Limb (tissue), 2 donors: ENCODE results near the gene PNLDC1.
"Not testable (repeated sequence)": the region's sequence is repeated elsewhere in the genome, so short reads cannot be mapped to it uniquely, and the experiment has no call there.

Experiments used
- DNase-seq, 2 donors: peaks; one replicate each; pipeline ENCODE4 v3.0.0-alpha.2; 2016; ENCODE audit errors: extremely low spot score in 2 of 2

PNLDC1 gene

DNA sequence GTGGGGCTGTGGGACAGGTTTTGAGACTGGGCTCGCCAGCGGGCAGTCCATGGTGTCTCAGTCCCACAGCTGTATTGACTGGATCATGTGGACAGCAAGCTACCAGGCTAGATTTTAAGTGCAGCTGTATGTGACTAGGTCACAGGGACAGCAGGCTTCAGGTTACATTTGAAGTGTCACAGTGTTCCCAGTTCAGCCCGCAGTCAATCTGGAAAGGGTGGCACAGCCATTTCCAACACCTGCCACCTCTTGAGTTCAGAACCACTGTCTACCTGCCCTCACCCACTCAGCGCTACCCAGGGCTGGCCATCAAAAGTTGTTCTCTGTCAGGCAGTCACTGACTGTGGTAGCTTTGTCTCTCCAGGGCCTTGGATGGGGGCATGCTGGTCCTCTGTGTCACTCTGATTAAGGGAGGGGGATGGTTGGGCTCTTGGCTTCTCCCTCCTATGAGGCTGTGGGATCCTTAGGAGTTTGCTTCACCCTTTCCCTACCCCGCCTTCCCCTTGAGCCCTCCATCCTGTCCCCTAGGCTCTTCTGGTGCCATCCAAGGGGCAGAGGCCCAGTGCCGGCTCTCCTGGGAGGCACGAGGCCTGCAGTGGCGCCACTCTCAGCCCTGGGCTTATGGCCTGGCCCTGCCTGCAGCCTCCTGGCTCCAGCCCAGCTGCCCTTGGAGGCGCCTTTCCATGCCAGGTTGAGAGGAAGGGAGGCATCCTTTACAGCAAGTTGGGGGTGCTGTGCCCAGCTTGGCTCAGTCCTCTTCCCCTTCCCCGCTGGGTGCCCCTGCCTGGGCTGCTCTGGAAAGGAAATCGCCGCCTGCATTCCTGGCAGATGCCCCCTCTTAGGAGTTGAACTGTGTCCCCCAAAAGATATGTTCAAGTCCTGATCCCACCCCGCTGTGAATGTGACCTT, 44.9 kb downstream of the PNLDC1 start:
- DNase-seq, result no peak

DNA sequence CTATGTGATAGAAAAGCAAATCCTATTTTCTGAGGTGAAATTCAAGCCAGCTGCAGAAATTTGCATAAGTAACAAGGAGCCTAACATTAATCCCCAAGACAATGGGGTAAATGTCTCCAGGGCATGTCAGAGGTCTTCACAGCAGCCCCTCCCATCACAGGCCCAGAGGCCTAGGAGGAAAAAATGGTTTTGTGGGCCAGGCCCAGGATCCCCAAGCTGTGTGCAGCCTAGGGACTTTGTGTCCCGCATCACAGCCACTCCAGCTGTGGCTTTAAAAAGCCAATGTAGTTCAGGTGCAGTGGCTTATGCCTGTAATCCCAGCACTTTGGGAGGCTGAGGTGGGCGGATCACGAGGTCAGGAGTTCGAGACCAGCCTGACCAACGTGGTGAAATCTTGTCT, 48.5 kb downstream of the PNLDC1 start:
- DNase-seq, result not testable (repeated sequence)

DNA sequence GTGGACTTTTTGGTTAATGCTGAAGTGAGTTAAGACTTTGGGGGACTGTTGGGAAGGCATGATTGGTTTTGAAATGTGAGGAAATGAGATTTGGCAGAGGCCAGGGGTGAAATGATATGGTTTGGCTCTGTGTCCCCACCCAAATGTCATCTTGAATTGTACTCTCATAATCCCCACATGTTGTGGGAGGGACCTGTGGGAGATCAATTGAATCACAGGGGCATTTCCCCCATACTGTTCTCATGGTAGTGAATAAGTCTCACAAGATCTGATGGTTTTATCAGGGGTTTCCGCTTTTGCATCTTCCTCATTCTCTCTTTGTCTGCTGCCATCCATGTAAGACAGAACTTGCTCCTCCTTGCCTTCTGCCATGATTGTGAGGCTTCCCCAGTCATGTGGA, 49.8 kb downstream of the PNLDC1 start:
- DNase-seq, result not testable (repeated sequence)

DNA sequence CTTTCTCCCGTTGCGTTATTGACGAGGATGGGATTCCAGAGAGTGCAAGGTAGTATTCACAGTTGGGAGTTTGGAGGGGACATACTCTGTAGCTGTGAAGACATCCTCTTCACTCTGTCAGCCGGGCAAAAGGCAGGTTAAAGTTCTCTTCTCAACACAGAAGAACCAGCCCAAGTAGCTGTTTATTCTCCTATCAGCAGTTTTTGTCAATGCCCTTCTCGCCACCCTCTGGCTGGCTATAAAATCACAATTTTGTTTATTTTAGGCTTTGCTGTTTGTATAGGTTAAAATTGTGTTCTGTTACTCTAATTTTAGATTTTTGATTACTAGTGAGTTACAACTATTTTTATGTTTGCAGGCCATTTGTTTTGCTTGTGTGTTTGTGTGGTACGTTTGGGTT, 52.8 kb downstream of the PNLDC1 start:
- DNase-seq, result no peak

DNA sequence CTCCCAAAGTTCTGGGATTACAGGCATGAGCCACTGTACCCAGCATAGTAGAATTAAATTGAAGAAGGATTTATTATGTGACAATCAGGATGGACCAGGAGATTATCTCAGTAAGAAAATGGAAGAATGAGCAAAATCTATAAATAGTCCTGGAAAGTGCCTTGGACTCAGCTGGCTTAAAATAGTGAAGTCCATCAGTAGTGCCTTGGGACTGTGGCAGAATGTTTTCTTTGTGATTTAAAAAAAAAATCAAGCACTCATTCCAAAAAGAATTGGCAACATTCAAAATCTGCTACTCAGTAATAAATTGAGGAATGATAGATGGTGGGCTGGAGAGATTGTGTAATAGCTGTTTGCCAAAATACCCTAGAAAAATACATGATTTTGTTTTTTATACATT, 53.7 kb downstream of the PNLDC1 start:
- DNase-seq, result no peak

DNA sequence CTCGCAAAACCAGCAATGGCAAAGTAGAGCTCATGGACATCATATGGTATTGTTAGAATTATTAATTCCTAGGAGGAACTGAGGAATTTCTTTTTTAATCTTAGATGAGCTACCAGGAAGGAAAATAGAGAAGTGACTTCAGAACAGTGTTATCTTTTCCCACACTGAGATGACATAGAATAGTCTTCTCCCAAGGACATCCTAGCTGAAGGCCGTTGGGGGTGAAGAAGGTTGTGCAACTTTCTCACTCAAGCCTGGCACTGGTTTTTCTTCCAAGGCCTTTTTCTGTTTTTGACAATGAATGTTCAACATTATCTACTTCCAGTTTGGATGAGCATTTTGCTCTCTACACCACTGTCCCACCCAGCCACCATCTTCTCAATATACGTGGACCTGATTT, 54.9 kb downstream of the PNLDC1 start:
- no peak for DNase-seq

DNA sequence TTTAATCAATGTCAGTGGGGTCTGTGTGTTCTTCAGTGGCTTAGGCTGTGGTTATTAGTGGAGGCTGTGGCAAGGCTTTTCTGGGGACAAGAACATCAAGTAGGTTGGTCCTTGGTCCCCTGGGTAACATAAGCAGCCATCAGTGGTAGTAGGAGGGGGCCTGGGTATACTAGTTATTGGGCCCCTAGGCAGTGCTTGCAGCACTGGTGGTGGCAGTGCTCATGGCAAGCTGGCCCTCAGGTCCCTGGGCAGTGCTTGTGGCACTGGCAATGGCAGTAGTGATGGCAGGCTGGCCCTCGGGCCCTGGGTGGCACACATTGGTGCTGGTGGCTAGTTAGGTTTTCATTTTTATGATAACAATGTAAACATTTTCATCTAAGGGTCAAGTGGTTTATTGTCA, 58.2 kb downstream of the PNLDC1 start:
- DNase-seq, result no peak

DNA sequence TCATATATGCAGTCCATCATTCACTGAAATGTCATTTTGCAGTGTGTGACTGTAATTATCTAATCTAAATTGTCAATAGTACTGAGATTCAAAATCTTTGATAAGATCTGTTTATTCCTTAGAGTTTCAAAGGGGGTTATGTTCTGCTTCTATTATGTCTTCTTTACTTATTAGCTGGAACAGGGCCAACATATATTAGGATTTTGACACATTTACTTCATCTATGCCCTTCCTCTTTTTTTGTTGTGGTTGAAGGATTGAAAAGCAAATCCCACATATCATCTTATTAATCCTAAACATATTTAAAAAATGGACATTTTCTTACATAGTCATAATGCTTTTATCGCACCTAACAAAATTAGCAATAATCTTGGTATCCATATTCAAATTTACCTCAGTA, 60.4 kb downstream of the PNLDC1 start:
- no peak for DNase-seq

DNA sequence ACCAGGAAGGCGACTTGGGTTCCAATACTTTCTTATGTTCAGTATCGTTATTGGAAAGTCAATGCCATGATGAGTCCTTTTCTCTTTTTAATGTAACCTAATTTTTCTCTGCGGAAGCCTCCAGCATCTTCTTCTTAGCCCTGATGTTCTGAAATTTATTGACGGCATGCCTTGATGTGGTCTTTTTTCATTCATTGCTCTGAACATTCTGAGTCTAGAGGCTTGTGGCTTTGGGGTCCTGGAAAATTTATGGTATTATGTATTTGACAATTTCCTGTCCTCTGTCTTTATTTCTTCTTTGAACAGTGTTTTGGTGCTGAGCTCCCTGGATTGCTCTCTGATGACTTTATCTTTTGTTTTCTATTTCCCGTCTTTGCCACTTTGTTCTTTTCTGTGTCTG, 62.0 kb downstream of the PNLDC1 start:
- DNase-seq, result no peak

DNA sequence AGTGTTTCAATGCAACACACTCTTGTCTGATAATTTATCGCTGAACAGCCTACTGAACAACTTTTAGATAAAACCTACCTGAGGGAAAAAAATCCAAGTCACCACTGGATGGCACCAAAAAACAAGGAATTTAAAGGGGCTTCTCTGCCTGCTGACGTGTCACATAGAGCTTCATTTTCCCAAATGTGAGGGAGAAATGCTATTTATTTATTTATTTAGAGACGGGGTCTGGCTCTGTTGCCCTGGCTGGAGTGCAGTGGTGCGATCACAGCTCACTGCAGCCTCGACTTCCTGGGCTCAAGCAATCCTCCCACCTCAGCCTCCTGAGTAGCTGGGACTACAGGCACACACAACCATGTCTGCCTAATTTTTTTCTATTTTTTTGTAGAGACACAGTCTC, 63.3 kb downstream of the PNLDC1 start:
- peak; percentile 52 to 83 for DNase-seq

DNA sequence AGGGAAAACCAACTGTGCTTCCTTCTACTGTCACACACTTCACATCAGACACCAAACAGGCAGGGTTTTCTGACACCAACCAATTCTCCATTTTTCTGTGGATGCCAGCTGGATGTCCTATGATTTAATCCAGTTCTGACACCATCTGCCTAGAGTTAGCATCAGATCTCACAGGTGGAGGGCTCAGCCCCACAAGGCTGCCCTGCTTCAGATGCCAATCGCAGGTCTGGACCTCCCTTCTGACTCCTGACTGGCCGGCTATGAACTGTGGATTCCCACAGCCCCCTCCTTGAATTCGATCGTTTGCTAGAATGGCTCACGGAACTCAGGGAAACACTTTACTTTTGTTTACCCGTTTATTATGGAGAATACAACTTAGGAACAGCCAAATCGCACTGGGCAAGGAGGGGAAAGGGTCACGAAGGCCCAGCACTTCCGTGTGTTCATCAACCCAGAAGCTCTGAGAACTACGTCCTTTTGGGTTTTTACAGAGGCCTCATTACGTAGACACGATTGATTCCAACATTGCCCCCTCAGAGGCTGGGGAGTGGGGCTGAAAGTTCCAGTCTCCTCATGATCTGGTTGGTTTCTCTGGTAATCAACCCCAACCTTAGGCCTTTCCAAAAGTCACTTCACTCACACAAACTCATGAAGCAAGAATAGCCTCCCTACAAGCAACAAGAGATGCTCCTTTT, 65.3 kb downstream of the PNLDC1 start:
- no peak for DNase-seq

DNA sequence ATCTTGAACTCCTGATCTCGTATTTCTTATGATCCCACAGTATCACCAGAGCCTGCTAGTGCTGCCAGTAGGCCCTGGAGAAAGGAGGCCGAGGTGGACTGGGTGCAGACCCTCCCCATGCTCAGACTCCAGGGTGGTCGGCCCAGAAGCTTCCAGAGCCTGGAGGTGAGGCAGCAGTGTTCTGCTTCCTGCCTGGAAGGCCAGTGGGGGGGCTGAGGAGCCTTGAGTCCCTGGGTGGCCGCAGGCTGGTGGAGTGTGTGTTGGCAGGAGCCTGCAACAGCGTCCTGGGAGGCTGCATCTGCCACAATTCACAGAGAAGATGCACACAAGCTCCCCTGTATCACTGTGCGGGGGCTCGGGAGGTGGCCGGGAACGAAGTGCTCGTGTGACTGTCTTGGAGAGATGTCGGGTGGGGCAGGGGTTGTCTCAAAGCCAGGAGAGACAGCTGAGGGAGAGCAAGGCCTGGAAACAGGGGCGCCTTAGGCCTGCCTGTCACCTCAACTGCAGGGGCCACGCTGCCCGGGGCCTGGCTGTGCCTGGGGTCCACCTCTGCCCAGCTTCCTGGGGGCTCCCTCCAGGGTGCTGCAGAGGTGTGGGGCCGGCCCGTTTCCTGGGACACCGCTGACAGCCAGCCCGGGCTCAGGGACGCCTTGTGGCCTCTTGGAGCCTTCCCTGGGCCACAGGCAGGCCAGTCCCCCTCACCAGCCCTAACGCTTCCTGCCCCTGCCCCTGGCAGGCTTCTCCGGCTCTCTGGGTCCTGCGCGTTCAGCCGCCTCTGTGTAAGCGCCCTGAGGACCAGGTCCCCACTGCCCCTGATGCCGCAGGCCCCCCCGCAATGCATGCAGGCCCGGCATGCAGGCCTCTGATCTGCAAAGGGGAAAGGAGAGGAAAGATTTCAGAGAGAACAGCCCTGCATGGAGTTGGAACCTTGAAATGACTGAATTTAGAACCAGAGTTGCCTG, 66.5 kb downstream of the PNLDC1 start:
- no peak for DNase-seq
